Hematopoietic multipotent progenitor cell (in vitro differentiated cells): ENCODE results near the gene CREBZF. TPM values are rescaled to one million over a fixed set of nuclear protein-coding genes. Genes with fewer than 3 reads are reported as not detected.

Experiments
- DNase-seq, 3 donors: peaks; one replicate each; pipeline ENCODE4 v3.0.0-alpha.2; 2011 to 2015; ENCODE audit warnings: low read depth in 2 of 3, low spot score in 2 of 3
- total RNA-seq: library from RNA; depleted of rRNA; stranded (reverse); fragments of >200 nt; gene quantifications from one replicate; pipeline ENCODE4 v1.2.3, GENCODE V29; 2012

Gene CREBZF
- total RNA-seq, 1 donor: 70.8 TPM

- DNase-seq: peak; percentile 81 to 97 (median 96)
Measured at GRCh38 chr11:85627998-85628770, 36.7 kb downstream of the CREBZF start, which contains the start of gene TMEM126B. Gene TMEM126B (plus strand): TSS chr11:85628593. CDS start chr11:85628608, 15 bp downstream.

- peak in 1 of 3 donors; percentile 7 for DNase-seq
Measured at GRCh38 chr11:85627332-85627997, 37.5 kb downstream of the CREBZF start, which contains the start of gene DLG2. Gene DLG2 (minus strand): TSS chr11:85627344.

- no peak for DNase-seq
Measured at GRCh38 chr11:85626496-85626895, 38.4 kb downstream of the CREBZF start.

- DNase-seq: no peak
Measured at GRCh38 chr11:85620256-85620655, 44.7 kb downstream of the CREBZF start.

GRCh38 chr11:85619499-85619898 lies 45.4 kb downstream of the CREBZF start:
- no peak for DNase-seq

GRCh38 chr11:85611643-85612042 lies 53.3 kb downstream of the CREBZF start:
- DNase-seq: peak in 1 of 3 donors; percentile 10

Other genes with a start within 250 kb of the CREBZF start
- 1.1 TPM for gene DLG2, start 37.8 kb downstream of the CREBZF start, total RNA-seq
- 15.9 TPM for gene TMEM126B, start 36.5 kb downstream of the CREBZF start, total RNA-seq
- gene TMEM126A, start 17.2 kb downstream of the CREBZF start, total RNA-seq: 14.0 TPM
- gene CCDC89, start 21.1 kb upstream of the CREBZF start, total RNA-seq: under 0.01 TPM
- 0.81 TPM for gene SYTL2, start 146.0 kb upstream of the CREBZF start, total RNA-seq
- under 0.01 TPM for gene CCDC83, start 190.3 kb upstream of the CREBZF start, total RNA-seq